OCI-LY7 (cell line): ENCODE measurements around the gene MARCHF9. TPM values are rescaled to one million over a fixed set of nuclear protein-coding genes. Genes with fewer than 3 reads are reported as not detected.

Source experiments
- BruUV-seq: library from RNA; stranded (reverse); fragments of 400-500 nt; replicated peaks from 2 replicates; lab custom pipeline; 2021; lab: Mats Ljungman, UMichigan
- CTCF ChIA-PET: fragments of 300-600 bp; sonication (Branson Sonifier 250); formaldehyde crosslinking; loops from one replicate; lab custom pipeline; 2022; ENCODE audit warnings: antibody characterized with exemption; ENCODE audit not compliant: unreplicated experiment; lab: Charles Lee
- POLR2A ChIA-PET: fragments of 300-600 bp; sonication (Branson Sonifier 250); formaldehyde crosslinking; loops from one replicate; lab custom pipeline; 2022; ENCODE audit warnings: antibody characterized with exemption; lab: Charles Lee
- DNase-seq: peaks from one replicate; pipeline ENCODE4 v3.0.0-alpha.2; 2015; ENCODE audit warnings: low spot score
- H2AFZ ChIP-seq: fragments of 200-600 bp; sonication (generic), shearing (Covaris generic); 2 replicates; pipeline ENCODE4 v1.6.1; 2014; ENCODE audit warnings: mild to moderate bottlenecking, antibody characterized with exemption, low read length, moderate library complexity
- H3K27ac ChIP-seq: fragments of 200-600 bp; sonication (generic); 2 replicates; pipeline ENCODE4 v1.5.1; 2014; ENCODE audit warnings: mixed run types, low read depth, mild to moderate bottlenecking, moderate library complexity, low read length, inconsistent platforms; ENCODE audit not compliant: poor library complexity, severe bottlenecking
- H3K36me3 ChIP-seq: fragments of 200-600 bp; sonication (generic); 2 replicates; pipeline ENCODE4 v1.6.1; 2014; ENCODE audit warnings: mild to moderate bottlenecking, antibody characterized with exemption, low read length, moderate library complexity, mixed read lengths; ENCODE audit not compliant: insufficient read depth
- H3K4me1 ChIP-seq: fragments of 200-600 bp; sonication (generic); 2 replicates; pipeline ENCODE4 v1.5.1; 2014; ENCODE audit warnings: mild to moderate bottlenecking, low read length; ENCODE audit not compliant: insufficient read depth, poor library complexity, severe bottlenecking
- H3K4me2 ChIP-seq: fragments of 200-600 bp; sonication (generic); 2 replicates; pipeline ENCODE4 v1.6.1; 2014; ENCODE audit warnings: mild to moderate bottlenecking, low read length
- H3K4me3 ChIP-seq: fragments of 200-600 bp; sonication (generic); 2 replicates; pipeline ENCODE4 v1.5.1; 2014; ENCODE audit warnings: mild to moderate bottlenecking, low read depth, low read length; ENCODE audit not compliant: poor library complexity, severe bottlenecking
- H3K79me2 ChIP-seq: fragments of 200-600 bp; sonication (generic); 2 replicates; pipeline ENCODE4 v1.6.1; 2016; ENCODE audit warnings: low read depth, mild to moderate bottlenecking, low read length, moderate library complexity, mixed read lengths; ENCODE audit not compliant: insufficient read depth
- H3K9me2 ChIP-seq: fragments of 200-600 bp; sonication (generic); 2 replicates; pipeline ENCODE4 v1.6.1; 2016; ENCODE audit warnings: mild to moderate bottlenecking, low read length, mixed read lengths; ENCODE audit not compliant: insufficient read depth
- H3K9me3 ChIP-seq: fragments of 200-600 bp; sonication (generic); 2 replicates; pipeline ENCODE4 v1.6.1; 2014; ENCODE audit warnings: mild to moderate bottlenecking, mixed run types, low read length, mixed read lengths
- H4K20me1 ChIP-seq: fragments of 200-600 bp; sonication (generic); 2 replicates; pipeline ENCODE4 v1.6.1; 2014; ENCODE audit warnings: mild to moderate bottlenecking, antibody characterized with exemption, low read length, moderate library complexity, mixed read lengths; ENCODE audit not compliant: insufficient read depth
- CTCF ChIP-seq: fragments of 200-600 bp; sonication (generic); conservative IDR thresholded peaks from 2 replicates; pipeline ENCODE4 v1.5.1; 2014; ENCODE audit warnings: mild to moderate bottlenecking, antibody characterized with exemption, low read length, moderate library complexity, mixed read lengths
- EZH2phosphoT487 ChIP-seq: fragments of 200-600 bp; sonication (generic); IDR thresholded peaks from 2 replicates; pipeline ENCODE4 v1.6.1; 2018; ENCODE audit warnings: low read depth, borderline replicate concordance, mild to moderate bottlenecking, mixed run types, antibody characterized with exemption, low read length, moderate library complexity, mixed read lengths
- intact Hi-C: fragments of 100-400 bp; cut with micrococcal nuclease; formaldehyde crosslinking; loops from one replicate; pipeline ENCODE4 v1.10.0; 2022; ENCODE audit not compliant: unreplicated experiment
- total RNA-seq, 2 experiments: library from RNA; depleted of rRNA in 1 of 2; stranded (reverse); fragments of >200 nt in 1 of 2; shearing (Covaris generic) in 1 of 2; gene quantifications; 2 replicates each; pipeline ENCODE4 v1.2.3, GENCODE V29; 2014 to 2022

Gene MARCHF9
- total RNA-seq, 2 experiments from 2014 or later, result 29.3 to 46.2 TPM

GRCh38 chr12:57795354-57795753 lies 40.5 kb downstream of the MARCHF9 start:
- Histone ChIP-seq H3K4me1 (no peaks in the 10 kb centered on the region), H3K9me3 (no peaks in the 10 kb centered on the region), H2AFZ (no peak overlapping the region), H3K4me2 (no peak overlapping the region), H4K20me1 (no peaks in the 10 kb centered on the region), H3K4me3 (no peak overlapping the region), H3K79me2 (no peaks in the 10 kb centered on the region), H3K27ac (no peak overlapping the region), H3K9me2 (no peaks in the 10 kb centered on the region), H3K36me3 (peaks cover 90% of the 10 kb centered on the region)
- ChIA-PET CTCF (no interaction called here), POLR2A (no interaction called here)
- TF ChIP-seq EZH2phosphoT487 (no peak), CTCF (no peak)
- DNase-seq, result no peak
- intact Hi-C loops, result no loop called here
- no TSS peak for BruUV-seq

GRCh38 chr12:57796996-57797395 lies 42.1 kb downstream of the MARCHF9 start:
- Histone ChIP-seq H3K79me2 (no peaks in the 10 kb centered on the region), H2AFZ (no peak overlapping the region), H3K27ac (no peak overlapping the region), H3K4me1 (no peaks in the 10 kb centered on the region), H4K20me1 (no peaks in the 10 kb centered on the region), H3K4me2 (no peak overlapping the region), H3K9me2 (no peaks in the 10 kb centered on the region), H3K4me3 (no peak overlapping the region), H3K9me3 (no peaks in the 10 kb centered on the region), H3K36me3 (peaks cover 76% of the 10 kb centered on the region)
- ChIA-PET CTCF (no interaction called here), POLR2A (no interaction called here)
- no peak for TF ChIP-seq EZH2phosphoT487
- no peak for TF ChIP-seq CTCF
- no peak for DNase-seq
- intact Hi-C loops, result no loop called here
- BruUV-seq, result no TSS peak

- CTCF ChIA-PET, result no interaction called here
- Histone ChIP-seq H3K9me3 (no peaks in the 10 kb centered on the region), H3K4me2 (no peak overlapping the region), H2AFZ (no peak overlapping the region), H3K4me1 (no peaks in the 10 kb centered on the region), H4K20me1 (no peaks in the 10 kb centered on the region), H3K27ac (no peak overlapping the region), H3K4me3 (no peak overlapping the region), H3K36me3 (peaks cover 71% of the 10 kb centered on the region), H3K9me2 (no peaks in the 10 kb centered on the region), H3K79me2 (no peaks in the 10 kb centered on the region)
- TF ChIP-seq EZH2phosphoT487, result no peak
- no peak for TF ChIP-seq CTCF
- no TSS peak for BruUV-seq
- DNase-seq, result no peak
- intact Hi-C loops, result no loop called here
- POLR2A ChIA-PET, result interaction anchor here (0.7 kb wide), 1 partner anchor 17 kb away, joined by 3 read pairs; no protein-coding TSS in a partner anchor
Measured at GRCh38 chr12:57797933-57798332, 43.0 kb downstream of the MARCHF9 start.
